GM23248 (cell line): ENCODE measurements around the gene MSL1.

ENCODE experiments used
- EZH2 ChIP-seq: fragments of 200-600 bp; sonication (generic); IDR thresholded peaks from 2 replicates; pipeline ENCODE4 v1.6.1; 2018; ENCODE audit warnings: antibody characterized with exemption, mild to moderate bottlenecking; ENCODE audit not compliant: insufficient read depth, poor library complexity, severe bottlenecking
- EZH2phosphoT487 ChIP-seq: fragments of 200-600 bp; sonication (generic); IDR thresholded peaks from 2 replicates; pipeline ENCODE4 v1.6.1; 2018; ENCODE audit warnings: antibody characterized with exemption, moderate library complexity, mild to moderate bottlenecking, low read depth; ENCODE audit not compliant: insufficient read depth

DNA sequence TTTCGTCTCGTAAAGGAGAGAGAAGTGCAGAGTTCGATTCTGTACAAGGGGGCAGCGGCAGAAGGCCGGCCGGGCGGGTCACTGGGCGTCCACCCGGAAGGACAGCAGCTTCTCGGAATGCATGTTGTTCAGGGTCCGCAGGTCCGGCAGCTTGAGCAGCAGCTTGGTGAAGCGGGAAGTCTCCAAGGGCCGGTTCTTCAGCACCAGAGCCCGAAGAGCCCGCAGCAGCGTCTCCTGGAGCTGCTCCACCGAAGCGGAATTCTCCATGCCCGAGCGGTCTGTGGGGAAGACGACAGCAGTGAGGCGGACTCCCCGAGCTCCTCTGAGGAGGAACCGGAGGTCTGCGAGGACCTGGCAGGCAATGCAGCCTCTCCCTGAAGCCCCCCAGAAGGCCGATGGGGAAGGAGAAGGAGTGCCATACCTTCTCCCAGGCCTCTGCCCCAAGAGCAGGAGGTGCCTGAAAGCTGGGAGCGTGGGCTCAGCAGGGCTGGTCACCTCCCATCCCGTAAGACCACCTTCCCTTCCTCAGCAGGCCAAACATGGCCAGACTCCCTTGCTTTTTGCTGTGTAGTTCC, 28.7 kb upstream of the MSL1 start:
- TF ChIP-seq EZH2phosphoT487 (no peak), EZH2 (no peak)
